ENCODE measurements around the gene ALKBH5. TPM values are rescaled to one million over a fixed set of nuclear protein-coding genes. Genes with fewer than 3 reads are reported as not detected.

Gene ALKBH5
- total and polyA plus RNA-seq, 2 donors (not counting 1 experiment from before 2014, with no cell fraction given), result 70.3 to 103 TPM

DNA sequence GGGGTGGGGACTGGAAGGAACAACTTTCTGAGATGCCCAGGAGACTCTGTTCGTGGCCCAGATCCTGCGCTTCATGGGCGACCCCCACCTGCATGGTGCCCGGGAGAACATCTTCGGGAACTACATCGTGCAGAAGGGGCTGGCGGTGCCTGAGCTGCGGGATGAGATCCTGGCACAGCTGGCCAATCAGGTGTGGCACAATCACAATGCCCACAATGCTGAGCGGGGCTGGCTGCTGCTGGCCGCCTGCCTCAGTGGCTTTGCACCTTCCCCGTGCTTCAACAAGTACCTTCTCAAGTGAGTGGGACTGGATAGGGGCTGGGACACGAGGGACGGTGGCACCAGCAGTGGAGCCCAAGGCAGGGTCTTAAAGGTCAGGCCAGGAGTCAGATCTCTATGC is 37.8 kb upstream of the ALKBH5 start:
- Histone ChIP-seq H3K27me3 (ENCODE audit: control insufficient read depth, insufficient read depth, low read length) (no peaks in the 10 kb centered on the region), H3K9me3 (ENCODE audit: control insufficient read depth, insufficient read depth, low read depth, low read length) (no peaks in the 10 kb centered on the region), H3K4me3 (replicated peaks in 1 of 4; ENCODE audit: control extremely low read depth in 1 of 4, insufficient read depth in 1 of 4, low read depth in 3 of 4, low read length in 4 of 4) (no peak overlapping the region), H3K4me2 (ENCODE audit: extremely low read depth, insufficient read depth, low read length) (no peak overlapping the region), H3K79me2 (ENCODE audit: control insufficient read depth, insufficient read depth, low read length) (no peaks in the 10 kb centered on the region), H3K4me1 (ENCODE audit: control insufficient read depth, extremely low read depth, insufficient read depth, low read length) (no peaks in the 10 kb centered on the region), H2AFZ (ENCODE audit: low read length) (no peak overlapping the region), H3K36me3 (ENCODE audit: control insufficient read depth, insufficient read depth, low read length) (no peaks in the 10 kb centered on the region), H3K27ac (ENCODE audit: insufficient read depth, low read length) (no peak overlapping the region), H3K9ac (ENCODE audit: insufficient read depth, low read length) (no peak overlapping the region), H4K20me1 (ENCODE audit: control insufficient read depth, extremely low read depth, insufficient read depth, low read length) (no peaks in the 10 kb centered on the region)
- no peak for DNase-seq (ENCODE audit: low read depth in 2 of 2)
- TF ChIP-seq CTCF (conservative IDR thresholded peaks at IDR 0.05 in 1 of 2, IDR thresholded peaks at IDR 0.05 in 1 of 2; ENCODE audit: low read depth in 1 of 2, low read length in 2 of 2) (no peak), EZH2 (IDR thresholded peaks at IDR 0.05; ENCODE audit: low read length, missing control alignments) (no peak)

- no peaks in the 10 kb centered on the region for H3K9me3 ChIP-seq (ENCODE audit: control insufficient read depth, insufficient read depth, low read depth, low read length)
- no peak overlapping the region for H2AFZ ChIP-seq (ENCODE audit: low read length)
- no peaks in the 10 kb centered on the region for H3K27me3 ChIP-seq (ENCODE audit: control insufficient read depth, insufficient read depth, low read length)
- H3K4me1 ChIP-seq (ENCODE audit: control insufficient read depth, extremely low read depth, insufficient read depth, low read length), result no peaks in the 10 kb centered on the region
- TF ChIP-seq EZH2 (IDR thresholded peaks at IDR 0.05; ENCODE audit: low read length, missing control alignments), result no peak
- no peak for TF ChIP-seq CTCF (conservative IDR thresholded peaks at IDR 0.05 in 1 of 2, IDR thresholded peaks at IDR 0.05 in 1 of 2; ENCODE audit: low read depth in 1 of 2, low read length in 2 of 2)
- no peaks in the 10 kb centered on the region for H4K20me1 ChIP-seq (ENCODE audit: control insufficient read depth, extremely low read depth, insufficient read depth, low read length)
- H3K4me3 ChIP-seq (replicated peaks in 1 of 4; ENCODE audit: control extremely low read depth in 1 of 4, insufficient read depth in 1 of 4, low read depth in 3 of 4, low read length in 4 of 4), result no peak overlapping the region
- DNase-seq (ENCODE audit: low read depth in 2 of 2), result no peak
- no peak overlapping the region for H3K27ac ChIP-seq (ENCODE audit: insufficient read depth, low read length)
- no peak overlapping the region for H3K9ac ChIP-seq (ENCODE audit: insufficient read depth, low read length)
- H3K4me2 ChIP-seq (ENCODE audit: extremely low read depth, insufficient read depth, low read length), result no peak overlapping the region
- H3K79me2 ChIP-seq (ENCODE audit: control insufficient read depth, insufficient read depth, low read length), result no peaks in the 10 kb centered on the region
- H3K36me3 ChIP-seq (ENCODE audit: control insufficient read depth, insufficient read depth, low read length), result no peaks in the 10 kb centered on the region
Measured at GRCh38 chr17:18146259-18146658, 37.4 kb upstream of the ALKBH5 start.

DNA sequence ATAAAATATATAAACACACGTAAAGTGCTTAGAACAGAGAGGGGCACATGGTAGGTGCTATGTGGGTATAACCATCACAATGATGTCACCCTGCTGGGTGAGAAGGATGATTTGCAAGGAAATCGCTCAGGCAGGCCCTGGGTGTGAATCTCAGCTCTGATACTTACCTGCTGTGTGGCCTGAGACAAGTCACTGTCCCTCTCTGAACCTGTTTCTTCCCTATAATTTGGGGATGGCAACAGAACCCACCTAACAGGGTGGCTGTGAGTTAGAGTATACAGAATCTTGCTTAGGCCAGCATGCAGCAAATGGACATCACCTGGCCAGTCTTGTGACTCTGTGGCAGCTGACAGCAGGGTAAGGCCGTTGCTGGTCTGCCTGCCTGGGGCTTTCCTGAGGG is 36.6 kb upstream of the ALKBH5 start:
- no peaks in the 10 kb centered on the region for H3K4me1 ChIP-seq (ENCODE audit: control insufficient read depth, extremely low read depth, insufficient read depth, low read length)
- no peaks in the 10 kb centered on the region for H3K27me3 ChIP-seq (ENCODE audit: control insufficient read depth, insufficient read depth, low read length)
- H3K4me2 ChIP-seq (ENCODE audit: extremely low read depth, insufficient read depth, low read length), result no peak overlapping the region
- no peak for DNase-seq (ENCODE audit: low read depth in 2 of 2)
- H3K79me2 ChIP-seq (ENCODE audit: control insufficient read depth, insufficient read depth, low read length), result no peaks in the 10 kb centered on the region
- H3K9me3 ChIP-seq (ENCODE audit: control insufficient read depth, insufficient read depth, low read depth, low read length), result no peaks in the 10 kb centered on the region
- no peak overlapping the region for H3K4me3 ChIP-seq (replicated peaks in 1 of 4; ENCODE audit: control extremely low read depth in 1 of 4, insufficient read depth in 1 of 4, low read depth in 3 of 4, low read length in 4 of 4)
- no peak overlapping the region for H3K27ac ChIP-seq (ENCODE audit: insufficient read depth, low read length)
- no peaks in the 10 kb centered on the region for H4K20me1 ChIP-seq (ENCODE audit: control insufficient read depth, extremely low read depth, insufficient read depth, low read length)
- no peak overlapping the region for H3K9ac ChIP-seq (ENCODE audit: insufficient read depth, low read length)
- H2AFZ ChIP-seq (ENCODE audit: low read length), result no peak overlapping the region
- H3K36me3 ChIP-seq (ENCODE audit: control insufficient read depth, insufficient read depth, low read length), result no peaks in the 10 kb centered on the region
- TF ChIP-seq CTCF (conservative IDR thresholded peaks at IDR 0.05 in 1 of 2, IDR thresholded peaks at IDR 0.05 in 1 of 2; ENCODE audit: low read depth in 1 of 2, low read length in 2 of 2) (no peak), EZH2 (IDR thresholded peaks at IDR 0.05; ENCODE audit: low read length, missing control alignments) (no peak)
